ENCODE results near the gene TECPR2. TPM values are rescaled to one million over a fixed set of nuclear protein-coding genes. Genes with fewer than 3 reads are reported as not detected.

TECPR2 gene
- total and polyA plus RNA-seq, 4 donors = 5.6 to 30.3 (median 19.5) TPM

GRCh38 chr14:102389246-102389645, 26.5 kb downstream of the TECPR2 start:
- H3K36me3 ChIP-seq (ENCODE audit: control insufficient read depth in 4 of 4, insufficient read depth in 4 of 4, low read length in 4 of 4) = peaks cover 0 to 5% (median 3%) of the 10 kb centered on the region in 4 donors
- H3K9me3 ChIP-seq (ENCODE audit: control insufficient read depth in 4 of 4, insufficient read depth in 3 of 4, low read length in 3 of 4) = no peaks in the 10 kb centered on the region
- peaks cover 0 to 12% (median 4%) of the 10 kb centered on the region in 5 donors for H3K4me1 ChIP-seq (ENCODE audit: control insufficient read depth in 5 of 5, insufficient read depth in 5 of 5, low read length in 5 of 5)
- no peak overlapping the region for H3K9ac ChIP-seq (ENCODE audit: insufficient read depth in 1 of 2, low read length in 2 of 2)
- H3K27ac ChIP-seq (ENCODE audit: low read depth in 1 of 2, low read length in 1 of 2) = no peak overlapping the region
- no peak for TF ChIP-seq CTCF (IDR thresholded peaks at IDR 0.05; ENCODE audit: control extremely low read depth, extremely low read depth)
- ATAC-seq (ENCODE audit: insufficient read depth, low FRiP score) (no peak), DNase-seq (no peak)
- no peaks in the 10 kb centered on the region for H3K27me3 ChIP-seq (ENCODE audit: control insufficient read depth in 3 of 3, insufficient read depth in 3 of 3, low read length in 2 of 3)
- no peak overlapping the region for H3K4me3 ChIP-seq
- WGBS, 2 donors = 72 to 86% methylated on average over 2 of the region's 2 CpGs

GRCh38 chr14:102390064-102390855, 27.5 kb downstream of the TECPR2 start:
- Histone ChIP-seq H3K27ac (ENCODE audit: low read depth in 1 of 2, low read length in 1 of 2) (no peak overlapping the region), H3K9me3 (ENCODE audit: control insufficient read depth in 4 of 4, insufficient read depth in 3 of 4, low read length in 3 of 4) (no peaks in the 10 kb centered on the region), H3K4me1 (ENCODE audit: control insufficient read depth in 5 of 5, insufficient read depth in 5 of 5, low read length in 5 of 5) (peaks cover 0 to 12% (median 4%) of the 10 kb centered on the region in 5 donors), H3K4me3 (no peak overlapping the region), H3K27me3 (ENCODE audit: control insufficient read depth in 3 of 3, insufficient read depth in 3 of 3, low read length in 2 of 3) (no peaks in the 10 kb centered on the region), H3K36me3 (ENCODE audit: control insufficient read depth in 4 of 4, insufficient read depth in 4 of 4, low read length in 4 of 4) (peaks cover 0 to 5% (median under 1%) of the 10 kb centered on the region in 4 donors), H3K9ac (ENCODE audit: insufficient read depth in 1 of 2, low read length in 2 of 2) (no peak overlapping the region)
- no peak for ATAC-seq (ENCODE audit: insufficient read depth, low FRiP score)
- peak in 1 of 3 donors; percentile 29 for DNase-seq
- TF ChIP-seq CTCF (IDR thresholded peaks at IDR 0.05; ENCODE audit: control extremely low read depth, extremely low read depth) = no peak
- 62 to 65% methylated on average over 2 of the region's 2 CpGs for WGBS, 2 donors

GRCh38 chr14:102392506-102392905, 29.8 kb downstream of the TECPR2 start:
- Histone ChIP-seq H3K36me3 (ENCODE audit: control insufficient read depth in 4 of 4, insufficient read depth in 4 of 4, low read length in 4 of 4) (peaks cover 0 to 11% (median 1%) of the 10 kb centered on the region in 4 donors), H3K4me3 (no peak overlapping the region), H3K9ac (ENCODE audit: insufficient read depth in 1 of 2, low read length in 2 of 2) (no peak overlapping the region), H3K4me1 (ENCODE audit: control insufficient read depth in 5 of 5, insufficient read depth in 5 of 5, low read length in 5 of 5) (peaks cover 0 to 12% (median 4%) of the 10 kb centered on the region in 5 donors), H3K9me3 (ENCODE audit: control insufficient read depth in 4 of 4, insufficient read depth in 3 of 4, low read length in 3 of 4) (no peaks in the 10 kb centered on the region), H3K27ac (ENCODE audit: low read depth in 1 of 2, low read length in 1 of 2) (peak overlapping the region in 1 of 2 donors; percentile 4), H3K27me3 (ENCODE audit: control insufficient read depth in 3 of 3, insufficient read depth in 3 of 3, low read length in 2 of 3) (no peaks in the 10 kb centered on the region)
- DNase-seq (no peak), ATAC-seq (ENCODE audit: insufficient read depth, low FRiP score) (no peak)
- no peak for TF ChIP-seq CTCF (IDR thresholded peaks at IDR 0.05; ENCODE audit: control extremely low read depth, extremely low read depth)
- WGBS, 2 donors = 68 to 79% methylated on average over 4 of the region's 4 CpGs

Data from lung (tissue), 12 donors.